GM15510 (cell line): ENCODE results near the gene EFHC2.

Experiments used
- POLR2A ChIP-seq: IDR thresholded peaks from 3 replicates; pipeline ENCODE4 v1.6.1; 2011; ENCODE audit warnings: borderline replicate concordance; ENCODE audit not compliant: insufficient read length; ENCODE audit errors: extremely low read depth

Gene EFHC2

DNA sequence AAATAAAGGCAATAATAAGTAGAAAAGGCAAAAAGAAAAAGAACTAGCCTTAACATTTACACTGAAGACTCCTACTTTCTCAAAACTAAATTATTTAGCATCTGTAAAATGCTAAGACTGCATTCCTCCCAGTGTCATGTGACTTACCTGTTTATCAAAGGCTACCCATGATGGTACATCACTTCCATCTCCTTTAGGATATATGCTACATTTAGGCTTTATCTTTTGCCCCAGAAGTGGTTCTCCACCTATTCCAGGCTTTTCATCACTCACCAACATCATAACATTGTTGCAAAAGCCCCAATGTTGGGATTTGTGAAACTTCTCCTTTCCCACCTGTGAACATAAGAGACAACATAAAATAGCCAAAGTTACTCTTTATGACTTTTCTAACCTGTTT is 31.1 kb downstream of the EFHC2 start:
- TF ChIP-seq POLR2A = no peak

- no peak for TF ChIP-seq POLR2A
Measured at GRCh38 chrX:44310227-44310626, 33.2 kb downstream of the EFHC2 start.

DNA sequence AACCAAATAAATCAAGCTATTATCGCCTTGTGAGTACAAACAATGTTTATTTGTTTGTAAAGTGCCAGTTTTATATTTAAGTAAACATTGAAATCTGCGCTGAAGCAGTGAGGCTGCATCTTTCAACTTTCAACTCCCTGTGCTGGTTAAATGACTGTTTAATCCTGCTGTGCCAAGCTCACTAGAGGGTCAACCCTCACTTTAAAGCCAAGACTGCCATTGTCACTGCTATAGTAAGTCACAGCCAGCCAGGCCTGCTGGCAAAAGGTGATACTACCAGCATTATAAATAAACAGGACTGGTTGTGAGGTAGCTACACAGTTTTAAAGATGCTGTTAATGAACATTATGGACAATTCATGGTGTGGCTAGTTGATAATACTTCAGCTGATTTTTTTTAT is 34.6 kb downstream of the EFHC2 start:
- no peak for TF ChIP-seq POLR2A

GRCh38 chrX:44306356-44306755 is 37.1 kb downstream of the EFHC2 start:
- no peak for TF ChIP-seq POLR2A

DNA sequence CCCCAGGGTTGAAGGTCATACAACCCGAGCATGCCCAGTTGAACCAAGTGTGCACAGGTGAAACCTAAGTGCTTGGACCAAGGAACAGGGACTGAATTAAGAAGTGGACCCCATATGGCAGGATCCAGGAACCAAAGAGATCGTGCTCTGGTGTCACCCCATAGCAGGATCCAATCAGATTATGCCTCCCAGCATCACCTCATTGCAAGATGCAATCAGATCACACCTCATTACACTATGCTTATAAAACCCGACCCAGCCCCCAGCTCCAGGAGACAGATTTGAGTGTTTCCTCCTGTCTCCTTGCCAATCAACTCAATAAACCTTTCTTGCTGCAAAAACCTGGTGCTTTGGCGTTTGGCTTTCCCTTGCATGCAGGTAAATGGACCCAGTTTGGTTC is 37.6 kb downstream of the EFHC2 start:
- TF ChIP-seq POLR2A = no peak

DNA sequence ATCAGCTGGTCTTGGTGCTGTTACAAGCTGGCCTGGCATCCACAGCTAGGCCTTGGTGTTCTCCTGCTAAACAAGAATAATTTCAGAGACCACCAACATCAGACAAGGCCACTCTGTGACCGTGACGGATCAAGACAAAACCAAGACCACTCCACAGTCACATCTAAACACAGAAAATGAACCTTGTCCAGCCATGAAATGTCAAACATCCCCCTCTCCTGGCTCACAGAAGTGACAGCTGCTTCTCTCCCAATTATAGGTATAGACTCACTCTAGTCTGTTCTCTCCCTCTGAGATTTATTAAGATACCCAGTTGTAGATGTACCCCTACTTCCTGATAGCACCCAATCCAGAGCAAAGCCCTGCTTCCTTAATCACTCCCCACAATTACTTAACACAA is 40.4 kb downstream of the EFHC2 start:
- no peak for TF ChIP-seq POLR2A

DNA sequence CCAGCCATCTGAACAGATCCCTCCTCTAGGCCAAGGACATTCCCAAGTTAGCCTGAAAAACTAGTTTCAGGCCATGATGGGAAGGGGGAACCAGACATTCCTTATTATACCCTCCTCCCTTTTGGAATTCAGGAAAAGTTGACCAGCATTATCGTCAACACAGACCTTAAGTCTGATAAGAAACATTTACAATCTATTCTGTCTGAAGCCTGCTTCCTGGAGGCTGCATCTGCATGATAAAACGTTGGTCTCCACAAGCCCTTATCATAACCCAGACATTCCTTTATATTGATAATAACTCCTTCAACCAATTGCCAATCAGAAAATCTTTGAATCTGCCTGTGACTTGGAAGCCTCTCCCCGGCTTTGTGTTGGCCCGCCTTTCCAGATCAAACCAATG is 44.3 kb downstream of the EFHC2 start:
- no peak for TF ChIP-seq POLR2A

GRCh38 chrX:44291468-44292092 is 51.9 kb downstream of the EFHC2 start:
- TF ChIP-seq POLR2A = no peak

GRCh38 chrX:44290718-44291117 is 52.8 kb downstream of the EFHC2 start:
- no peak for TF ChIP-seq POLR2A

DNA sequence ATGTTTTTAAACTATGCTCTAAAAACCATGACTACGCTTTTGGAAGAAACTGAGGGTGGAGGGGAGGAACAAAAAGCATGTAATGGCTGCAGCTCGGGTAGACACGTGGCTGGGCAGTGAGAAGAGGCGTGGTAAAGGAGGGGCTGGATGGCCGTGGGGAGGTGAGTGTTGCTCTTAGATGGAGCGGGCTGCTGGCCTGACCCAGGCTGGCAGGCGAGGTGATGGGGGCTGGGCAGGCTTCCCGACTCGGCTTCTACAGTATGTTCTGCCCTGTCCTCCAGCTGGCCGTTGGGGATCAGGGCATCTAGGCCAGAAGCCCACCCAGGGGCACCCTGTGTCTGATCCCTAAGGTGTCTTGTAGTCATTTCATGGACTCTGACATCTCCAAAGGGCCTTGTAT is 60.7 kb downstream of the EFHC2 start:
- TF ChIP-seq POLR2A = no peak

DNA sequence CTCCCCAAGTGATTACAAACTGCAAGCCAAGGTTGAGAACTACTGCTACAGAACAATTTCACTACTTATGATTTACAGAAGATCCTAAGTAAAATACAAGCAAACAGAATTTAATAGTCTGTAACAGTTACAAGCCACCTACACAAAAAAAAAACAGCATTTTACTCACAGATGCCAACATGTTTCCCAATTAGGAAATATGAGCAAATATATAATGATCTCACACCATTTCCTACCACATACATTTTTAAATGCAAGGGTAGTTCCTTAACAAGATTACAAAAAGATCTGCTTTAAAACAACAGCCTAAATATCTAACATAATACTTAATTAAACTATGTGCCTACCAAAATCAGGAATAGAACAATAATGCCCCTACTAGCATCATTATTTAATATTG is 63.4 kb downstream of the EFHC2 start:
- TF ChIP-seq POLR2A = no peak

GRCh38 chrX:44274096-44274495 is 69.4 kb downstream of the EFHC2 start:
- no peak for TF ChIP-seq POLR2A

DNA sequence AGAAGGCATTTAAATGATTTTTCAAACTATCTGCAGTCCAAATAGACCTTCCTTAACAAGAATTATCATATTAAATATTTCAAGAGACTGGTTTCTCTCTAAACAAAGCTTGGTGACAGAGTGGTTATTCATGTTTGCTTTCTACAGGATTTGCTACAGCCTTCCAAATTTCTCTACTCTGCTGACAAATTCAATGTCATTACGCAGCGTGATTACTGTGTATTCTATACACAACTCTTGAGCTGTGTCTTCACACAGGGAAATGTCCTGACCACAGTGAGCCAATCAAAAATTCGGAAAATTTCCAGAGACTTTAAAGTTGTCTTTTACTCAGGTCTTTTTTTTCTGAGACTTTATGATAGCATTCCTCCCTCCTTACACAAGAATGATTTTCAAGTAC is 75.6 kb downstream of the EFHC2 start:
- TF ChIP-seq POLR2A = no peak

DNA sequence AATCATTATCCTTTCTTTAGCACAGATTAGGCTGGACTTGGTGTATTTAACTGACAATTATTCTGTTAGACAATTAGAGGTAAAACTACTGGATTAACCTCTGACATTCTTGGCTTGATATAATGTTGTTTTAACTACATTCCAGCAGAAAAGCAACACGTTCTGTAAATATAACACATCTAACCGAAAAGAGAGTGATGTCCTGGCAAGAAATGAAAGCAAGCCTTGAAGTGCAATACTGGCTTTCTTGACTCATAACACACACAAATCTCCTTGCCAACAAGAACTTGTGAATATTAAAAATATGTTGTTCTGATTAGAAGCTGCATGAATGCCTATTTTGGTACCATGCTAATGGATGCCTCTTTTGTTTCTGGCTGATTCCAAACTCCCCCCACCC is 76.4 kb downstream of the EFHC2 start:
- TF ChIP-seq POLR2A = no peak

- TF ChIP-seq POLR2A = no peak
Measured at GRCh38 chrX:44265559-44265958, 77.9 kb downstream of the EFHC2 start.

DNA sequence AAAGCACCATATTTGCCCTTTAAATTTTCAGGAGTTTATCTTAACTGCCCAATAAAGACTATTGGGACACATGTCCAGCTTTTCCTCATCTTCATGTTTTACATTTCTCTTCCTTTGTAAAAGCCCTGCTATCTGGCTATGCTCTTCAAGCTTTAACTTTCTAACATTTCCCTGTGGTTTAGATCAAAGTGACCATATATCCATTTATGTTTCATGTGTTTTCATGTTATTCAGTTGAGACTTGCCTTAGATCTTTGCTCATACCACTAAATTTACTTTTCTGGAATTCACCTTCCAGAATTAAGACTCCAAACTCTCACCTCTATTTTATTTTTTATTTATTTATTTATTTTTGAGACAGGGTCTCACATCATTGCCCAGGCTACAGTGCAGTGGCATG is 78.5 kb downstream of the EFHC2 start:
- TF ChIP-seq POLR2A = no peak

DNA sequence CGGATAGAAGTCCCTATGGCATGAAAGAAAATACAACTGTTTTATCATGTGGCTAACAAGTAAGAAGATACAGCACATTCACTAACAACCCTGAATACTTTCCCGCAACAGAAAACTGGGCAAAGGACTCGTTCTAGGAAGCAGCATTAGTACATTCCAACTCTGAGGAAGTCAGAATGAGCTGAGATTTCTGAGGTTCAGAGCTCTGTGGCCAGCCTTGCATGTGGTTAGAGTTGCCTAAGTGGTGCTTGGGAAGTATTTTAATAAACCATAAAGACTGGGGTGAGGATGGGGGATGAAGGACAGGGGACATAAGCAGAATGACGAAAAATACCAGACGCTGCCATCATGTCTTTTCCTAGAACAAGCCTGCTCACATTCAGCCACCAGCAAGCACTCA is 82.2 kb downstream of the EFHC2 start:
- no peak for TF ChIP-seq POLR2A
